GM12892 (cell line): Measurements from ENCODE around the gene ZFHX2.

Source experiments
- POLR2A ChIP-seq: IDR thresholded peaks from 2 replicates; pipeline ENCODE4 v1.6.1; 2011; ENCODE audit warnings: low read depth, low read length, control low read depth
- POLR2AphosphoS5 ChIP-seq: IDR thresholded peaks from 2 replicates; pipeline ENCODE4 v1.6.1; 2011; ENCODE audit warnings: low read depth, low read length, control low read depth
- TAF1 ChIP-seq: IDR thresholded peaks from 2 replicates; pipeline ENCODE4 v1.6.1; 2011; ENCODE audit warnings: low read depth, mild to moderate bottlenecking, control low read depth, low read length, borderline replicate concordance

DNA sequence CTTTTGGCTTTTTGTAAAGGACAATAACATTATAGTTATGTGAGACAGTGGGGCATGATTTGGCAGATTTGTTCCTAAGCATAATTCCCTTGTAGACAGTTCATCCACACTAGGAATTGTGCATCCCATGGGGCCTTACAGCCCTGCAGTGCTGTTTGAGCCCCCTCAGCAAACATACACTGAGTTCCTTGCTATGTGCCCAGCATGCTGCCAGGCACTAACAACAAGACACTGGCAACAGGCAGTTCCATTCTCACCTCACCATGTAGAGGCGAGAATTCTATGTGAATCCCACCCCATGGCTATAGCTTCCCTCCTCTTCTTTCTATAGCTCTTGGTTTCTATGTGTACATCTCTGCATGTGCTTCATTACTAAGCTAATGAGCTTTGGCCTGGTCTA, 6.4 kb upstream of the ZFHX2 start:
- TF ChIP-seq POLR2A (no peak), POLR2AphosphoS5 (no peak), TAF1 (no peak)
